ENCODE measurements around the gene HERC2.

DNA sequence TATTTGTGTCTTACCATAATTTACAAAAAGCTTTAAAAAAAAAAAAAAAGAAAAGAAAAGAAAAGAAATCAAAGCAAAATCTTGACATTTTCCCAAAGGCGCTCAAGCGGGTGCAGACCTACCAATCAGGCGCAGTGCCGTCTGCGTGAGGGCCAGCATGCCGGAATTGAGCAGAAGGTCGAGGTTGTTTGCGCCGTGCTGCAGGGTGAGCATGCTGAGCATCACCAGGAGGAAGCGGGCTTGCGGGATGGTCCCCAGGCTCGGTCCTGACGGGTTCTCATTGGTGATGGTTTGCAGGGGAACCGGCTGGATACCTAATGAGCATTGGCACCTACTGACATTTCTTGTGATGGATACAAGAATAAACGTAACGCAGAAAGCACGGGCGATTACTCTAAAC is 93.9 kb downstream of the HERC2 start:
- TF ChIP-seq POLR2A (IDR thresholded peaks at IDR 0.05; ENCODE audit: extremely low read depth, insufficient read length) (no peak), CTCF (IDR thresholded peaks at IDR 0.05; ENCODE audit: low read depth, low read length) (no peak), MYC (IDR thresholded peaks at IDR 0.05; ENCODE audit: low read depth, low read length) (no peak)
- TF ChIP-seq, protein P1, sequence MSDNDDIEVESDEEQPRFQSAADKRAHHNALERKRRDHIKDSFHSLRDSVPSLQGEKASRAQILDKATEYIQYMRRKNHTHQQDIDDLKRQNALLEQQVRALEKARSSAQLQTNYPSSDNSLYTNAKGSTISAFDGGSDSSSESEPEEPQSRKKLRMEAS (IDR thresholded peaks at IDR 0.05; ENCODE audit: low read depth, low read length): no peak
